ENCODE results near the gene IKZF5.

Gene IKZF5

DNA sequence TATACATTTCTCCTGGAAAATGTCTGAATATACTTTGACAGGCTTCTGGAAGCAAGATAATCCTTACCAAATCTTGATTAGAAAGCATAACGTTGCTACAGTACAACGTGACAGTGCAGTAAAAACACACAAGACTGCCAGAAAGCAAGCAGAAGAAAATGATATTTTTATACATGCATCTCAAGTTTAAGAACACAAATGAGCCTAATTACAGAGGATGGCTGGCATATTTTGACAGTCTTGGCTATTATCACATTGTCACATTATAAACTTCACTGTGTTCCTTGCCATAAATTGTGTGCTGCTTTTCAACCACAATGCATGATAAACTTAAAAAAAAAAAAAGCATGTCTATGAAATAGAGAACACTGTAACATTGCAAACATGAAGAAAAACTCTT lies 4.3 kb downstream of the IKZF5 start:
- no peak for DNase-seq (ENCODE audit: extremely low read depth, low read depth)
- TF ChIP-seq, protein P1, sequence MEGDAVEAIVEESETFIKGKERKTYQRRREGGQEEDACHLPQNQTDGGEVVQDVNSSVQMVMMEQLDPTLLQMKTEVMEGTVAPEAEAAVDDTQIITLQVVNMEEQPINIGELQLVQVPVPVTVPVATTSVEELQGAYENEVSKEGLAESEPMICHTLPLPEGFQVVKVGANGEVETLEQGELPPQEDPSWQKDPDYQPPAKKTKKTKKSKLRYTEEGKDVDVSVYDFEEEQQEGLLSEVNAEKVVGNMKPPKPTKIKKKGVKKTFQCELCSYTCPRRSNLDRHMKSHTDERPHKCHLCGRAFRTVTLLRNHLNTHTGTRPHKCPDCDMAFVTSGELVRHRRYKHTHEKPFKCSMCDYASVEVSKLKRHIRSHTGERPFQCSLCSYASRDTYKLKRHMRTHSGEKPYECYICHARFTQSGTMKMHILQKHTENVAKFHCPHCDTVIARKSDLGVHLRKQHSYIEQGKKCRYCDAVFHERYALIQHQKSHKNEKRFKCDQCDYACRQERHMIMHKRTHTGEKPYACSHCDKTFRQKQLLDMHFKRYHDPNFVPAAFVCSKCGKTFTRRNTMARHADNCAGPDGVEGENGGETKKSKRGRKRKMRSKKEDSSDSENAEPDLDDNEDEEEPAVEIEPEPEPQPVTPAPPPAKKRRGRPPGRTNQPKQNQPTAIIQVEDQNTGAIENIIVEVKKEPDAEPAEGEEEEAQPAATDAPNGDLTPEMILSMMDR (IDR thresholded peaks at IDR 0.05; ENCODE audit: low read depth, low read length), result no peak

DNA sequence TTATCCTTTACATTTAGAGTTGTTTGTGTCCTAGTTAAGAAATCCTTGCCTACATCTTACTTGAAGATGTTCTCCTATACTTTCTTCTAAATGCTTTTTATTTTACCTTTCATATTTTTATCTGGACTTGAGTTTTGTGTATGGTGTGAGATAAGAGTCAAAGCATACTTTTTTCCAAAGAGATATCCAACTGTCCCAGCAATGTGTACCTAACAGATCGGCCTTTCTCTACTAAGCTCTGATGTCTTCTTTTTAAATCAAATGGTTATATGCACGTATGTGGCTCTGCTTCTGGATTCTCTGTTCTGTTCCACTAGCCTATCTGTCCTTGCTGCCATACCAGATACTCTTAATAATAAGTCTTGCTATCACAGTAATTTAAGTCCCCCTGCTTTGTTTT lies 7.2 kb downstream of the IKZF5 start:
- TF ChIP-seq, protein P1 (IDR thresholded peaks at IDR 0.05; ENCODE audit: low read depth, low read length), result no peak
- no peak for DNase-seq (ENCODE audit: extremely low read depth, low read depth)

DNA sequence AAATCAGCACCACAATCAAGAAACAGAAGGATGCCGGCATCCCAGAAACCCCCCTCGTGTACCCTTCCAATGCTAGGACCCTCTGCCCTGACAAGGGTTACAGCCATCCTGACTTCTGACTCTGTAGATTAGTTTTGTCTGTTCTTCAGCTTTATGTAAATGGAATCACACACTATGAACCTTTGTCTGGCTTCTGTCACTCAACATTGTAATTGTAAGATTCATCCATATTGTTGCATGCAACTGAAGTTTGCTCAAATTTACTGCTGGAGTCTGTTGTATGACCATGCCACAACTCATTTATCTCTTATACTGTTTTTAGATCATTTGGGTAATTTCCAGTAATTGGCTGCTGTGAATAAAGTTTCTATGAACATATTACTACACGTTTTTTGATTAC lies 8.4 kb downstream of the IKZF5 start:
- no peak for DNase-seq (ENCODE audit: extremely low read depth, low read depth)

DNA sequence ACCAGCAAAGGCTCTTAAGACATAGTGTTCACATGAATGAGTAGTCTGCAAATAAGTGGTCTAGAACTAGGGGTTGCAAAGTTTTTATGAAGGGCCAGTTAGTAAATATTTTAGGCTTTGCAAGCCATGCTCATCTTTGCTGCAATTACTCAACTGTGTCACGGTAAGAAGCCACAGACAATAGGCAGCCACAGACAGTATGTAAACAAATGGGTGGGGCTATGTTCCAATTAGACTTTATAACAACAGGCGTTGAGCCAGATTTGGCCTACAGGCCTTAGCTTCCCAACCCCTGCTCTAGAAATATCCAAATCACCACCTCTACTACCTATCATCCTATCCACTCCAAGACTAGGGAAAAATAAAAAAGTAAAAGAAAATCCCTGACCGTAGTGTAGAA lies 9.2 kb downstream of the IKZF5 start:
- TF ChIP-seq, protein P1 (IDR thresholded peaks at IDR 0.05; ENCODE audit: low read depth, low read length), result no peak
- no peak for DNase-seq (ENCODE audit: extremely low read depth, low read depth)

More for the DNA sequence above, 8.4 kb downstream of the IKZF5 start:
- TF ChIP-seq, protein P1 (IDR thresholded peaks at IDR 0.05; ENCODE audit: low read depth, low read length), result no peak

DNA sequence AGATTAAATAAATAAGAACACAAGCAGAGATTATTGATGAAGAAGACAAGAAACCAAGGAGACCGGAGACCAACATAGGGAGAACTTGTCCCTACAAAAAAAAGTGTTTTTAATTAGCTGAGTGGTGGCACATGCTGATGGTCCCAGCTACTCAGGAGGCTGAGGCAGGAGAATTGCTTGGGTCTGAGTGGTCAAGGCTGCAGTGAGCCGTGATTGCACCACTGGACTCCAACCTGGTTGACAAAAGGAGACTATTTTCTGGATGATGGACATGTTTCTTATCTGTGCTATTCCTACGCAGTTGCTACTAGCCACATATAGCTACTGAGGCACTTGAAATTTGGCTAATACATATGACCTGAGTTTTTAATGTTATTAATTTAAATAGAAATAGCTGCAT lies 9.7 kb downstream of the IKZF5 start:
- TF ChIP-seq, protein P1 (IDR thresholded peaks at IDR 0.05; ENCODE audit: low read depth, low read length), result no peak
- DNase-seq (ENCODE audit: extremely low read depth, low read depth), result no peak

DNA sequence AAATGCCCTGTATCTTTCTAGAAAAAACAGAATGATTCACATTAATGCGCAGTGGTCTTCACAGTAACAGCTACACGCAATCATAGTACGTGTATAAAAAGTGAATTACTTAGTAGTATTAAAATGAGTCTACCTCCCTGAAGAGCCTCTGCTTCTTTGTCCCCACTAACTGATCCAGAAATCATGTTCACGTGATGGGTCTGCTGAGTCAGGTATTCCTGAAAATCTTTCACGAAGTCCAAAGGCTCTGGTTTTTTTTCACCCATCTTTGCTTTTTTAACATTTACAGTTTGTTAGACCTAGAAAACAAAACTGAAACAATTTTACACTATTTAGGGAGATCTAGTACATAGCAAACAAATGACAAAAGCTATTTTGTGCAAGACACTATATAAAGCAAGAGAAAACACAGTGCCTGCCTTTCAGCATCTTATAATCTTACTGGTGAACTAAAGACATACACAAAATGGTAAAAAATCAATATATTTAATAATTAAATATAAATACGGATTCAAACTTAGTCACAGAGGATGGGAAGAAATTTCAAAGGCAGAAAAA lies 10.2 kb downstream of the IKZF5 start:
- DNase-seq (ENCODE audit: extremely low read depth, low read depth), result no peak
- TF ChIP-seq, protein P1 (IDR thresholded peaks at IDR 0.05; ENCODE audit: low read depth, low read length), result no peak

DNA sequence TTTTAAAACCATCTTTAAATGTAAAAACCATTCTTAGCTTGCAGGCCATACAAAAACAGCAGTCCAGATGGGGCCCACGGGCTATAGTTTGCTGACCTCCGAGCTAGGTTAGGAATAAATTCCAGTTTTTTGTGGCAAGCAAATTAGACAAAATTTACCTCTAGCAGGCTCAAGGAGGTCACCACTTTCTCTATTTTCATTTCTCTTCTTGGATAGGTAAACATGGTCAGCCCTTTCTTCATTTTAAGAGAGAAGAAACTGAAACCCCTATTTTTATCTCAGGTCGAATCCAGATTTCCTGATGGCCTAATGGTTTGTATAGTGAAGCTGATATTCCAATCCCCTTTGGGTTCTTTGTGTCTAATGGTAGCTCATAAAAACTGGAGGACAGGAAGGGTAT lies 10.7 kb downstream of the IKZF5 start:
- TF ChIP-seq, protein P1 (IDR thresholded peaks at IDR 0.05; ENCODE audit: low read depth, low read length), result no peak

More for the DNA sequence above, 10.7 kb downstream of the IKZF5 start:
- DNase-seq (ENCODE audit: extremely low read depth, low read depth), result no peak

All from AG09319 (cell line).